HepG2 (cell line): Measurements from ENCODE around the gene GPN2. TPM values are rescaled to one million over a fixed set of nuclear protein-coding genes. Genes with fewer than 3 reads are reported as not detected.

Experiments
- CHD4 ChIP-seq: fragments of 200-600 bp; sonication (generic); IDR thresholded peaks from 2 replicates; pipeline ENCODE4 v1.7.0; 2017; ENCODE audit warnings: mild to moderate bottlenecking, low read length, borderline replicate concordance
- HNF4G ChIP-seq, 2 experiments: sonication (generic) in 1 of 2; formaldehyde crosslinking in 1 of 2; IDR thresholded peaks; 2 replicates each; pipeline versions ENCODE4 v1.4.0 to v1.6.1; 2011 to 2020; ENCODE audit warnings: borderline replicate concordance in 2 of 2, low read depth in 2 of 2, mild to moderate bottlenecking in 2 of 2, low read length in 1 of 2, missing genetic modification reagents in 1 of 2, moderate library complexity in 1 of 2
- SP5 ChIP-seq: IDR thresholded peaks from 2 replicates; pipeline ENCODE4 v1.6.1; 2016; ENCODE audit warnings: low read depth, borderline replicate concordance
- TAF1 ChIP-seq: sonication (generic); formaldehyde crosslinking; IDR thresholded peaks from 2 replicates; pipeline ENCODE4 v1.4.0; 2020; ENCODE audit warnings: missing genetic modification reagents
- ZNF260 ChIP-seq: sonication (generic); formaldehyde crosslinking; IDR thresholded peaks from 2 replicates; pipeline ENCODE4 v1.4.0; 2020; ENCODE audit warnings: missing genetic modification reagents, low read depth, mild to moderate bottlenecking, borderline replicate concordance
- ZNF274 ChIP-seq: sonication (generic); formaldehyde crosslinking; IDR thresholded peaks from 2 replicates; pipeline ENCODE4 v1.5.1; 2020; ENCODE audit warnings: mild to moderate bottlenecking, missing genetic modification reagents
- ZNF550 ChIP-seq: sonication (generic); formaldehyde crosslinking; IDR thresholded peaks from 2 replicates; pipeline ENCODE4 v1.4.0; 2020; ENCODE audit warnings: mild to moderate bottlenecking, missing genetic modification reagents, borderline replicate concordance
- ZNF781 ChIP-seq: sonication (generic); formaldehyde crosslinking; IDR thresholded peaks from 2 replicates; pipeline ENCODE4 v1.5.1; 2020; ENCODE audit warnings: borderline replicate concordance, mild to moderate bottlenecking, missing genetic modification reagents; ENCODE audit errors: not compliant biosample characterization
- polyA plus RNA-seq, 8 experiments: library from polyadenylated mRNA; depleted of rRNA in 3 of 8; stranded (reverse) in 7 of 8; unstranded in 1 of 8; fragments of >200 nt; fragmentation: Illumina TruSeq in 4 of 8; extraction: Trizol in 4 of 8; gene quantifications; 2 replicates each; pipeline versions ENCODE4 v1.2.1 to v1.2.3, GENCODE V29; 2011 to 2016; ENCODE audit warnings: low read depth in 4 of 8, missing spikeins in 1 of 8, mixed read lengths in 1 of 8; ENCODE audit not compliant: insufficient read depth in 1 of 8
- total RNA-seq, 5 experiments: library from RNA; depleted of rRNA; stranded (reverse); fragments of >200 nt; fragmentation: Illumina TruSeq; extraction: Trizol; gene quantifications; 2 replicates each; pipeline ENCODE4 v1.2.3, GENCODE V29; 2016; ENCODE audit warnings: low read depth in 1 of 5
- TF ChIP-seq, protein P1 (sequence below): sonication (generic); formaldehyde crosslinking; IDR thresholded peaks from 2 replicates; pipeline ENCODE4 v1.8.0; 2022; ENCODE audit warnings: mild to moderate bottlenecking, missing genetic modification reagents; ENCODE audit not compliant: insufficient replicate concordance
- TF ChIP-seq, protein P2 (sequence below): IDR thresholded peaks from 2 replicates; pipeline ENCODE4 v1.6.1; 2016; ENCODE audit warnings: mild to moderate bottlenecking, missing biosample characterization, missing genetic modification reagents
- TF ChIP-seq, protein P3 (sequence below): sonication (generic); formaldehyde crosslinking; IDR thresholded peaks from 2 replicates; pipeline ENCODE4 v1.9.0; 2021; ENCODE audit warnings: missing genetic modification reagents, borderline replicate concordance
- TF ChIP-seq, protein P4 (sequence below): sonication (generic); formaldehyde crosslinking; IDR thresholded peaks from 2 replicates; pipeline ENCODE4 v1.9.0; 2021; ENCODE audit warnings: missing genetic modification reagents, borderline replicate concordance
- TF ChIP-seq, protein P5 (sequence below): sonication (generic); formaldehyde crosslinking; IDR thresholded peaks from 2 replicates; pipeline ENCODE4 v1.4.0; 2020; ENCODE audit warnings: mild to moderate bottlenecking, missing genetic modification reagents
- TF ChIP-seq, protein P6 (sequence below): sonication (generic); formaldehyde crosslinking; IDR thresholded peaks from 2 replicates; pipeline ENCODE4 v1.4.0; 2020; ENCODE audit warnings: missing genetic modification reagents

Gene GPN2
- total and polyA plus RNA-seq, 2 of the 13 experiments (the other 11 are each of a cell fraction or from before 2014, with no cell fraction given), result 19.3 to 38.9 TPM

DNA sequence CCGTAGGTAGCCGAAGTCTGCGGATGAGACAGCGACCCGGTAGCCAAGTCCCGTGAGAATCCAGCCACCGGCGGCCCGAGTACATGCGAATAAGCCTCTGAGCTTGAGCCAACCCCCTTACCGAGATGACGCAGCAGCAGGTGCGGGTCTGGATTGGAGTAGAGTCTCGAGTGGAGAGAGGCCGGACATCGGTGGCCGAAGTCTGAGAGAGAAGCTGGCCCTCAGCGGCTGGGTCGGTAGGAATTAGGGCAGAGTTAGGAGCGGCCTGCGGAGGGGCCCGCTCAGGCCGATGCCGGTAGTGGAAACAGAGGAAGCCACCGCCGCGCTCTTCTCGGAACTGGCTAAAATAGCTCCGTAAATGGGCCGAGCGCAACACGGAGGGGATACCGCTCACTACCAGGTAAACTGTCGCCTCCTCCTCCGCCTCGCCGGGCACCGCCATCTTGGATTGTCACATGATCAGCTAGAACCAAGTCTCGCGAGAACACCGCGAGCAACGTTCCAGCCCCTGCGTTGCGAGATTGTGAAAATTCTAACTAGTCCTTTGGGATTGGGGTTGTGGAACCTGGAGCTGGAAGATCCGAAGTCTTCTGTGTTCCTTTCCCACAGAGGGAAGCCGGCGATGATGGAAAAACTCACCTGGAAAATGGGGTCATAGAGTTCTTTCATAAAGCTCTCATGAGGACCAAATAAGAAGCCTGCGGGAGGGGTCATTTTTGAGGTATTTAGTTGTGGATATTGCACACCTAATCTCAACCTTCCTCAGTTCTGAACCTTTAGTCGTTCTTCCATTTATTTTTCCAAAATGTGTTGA is 10.1 kb upstream of the GPN2 start, which contains the start of gene GPATCH3 (continued):
- TF ChIP-seq, protein P1, sequence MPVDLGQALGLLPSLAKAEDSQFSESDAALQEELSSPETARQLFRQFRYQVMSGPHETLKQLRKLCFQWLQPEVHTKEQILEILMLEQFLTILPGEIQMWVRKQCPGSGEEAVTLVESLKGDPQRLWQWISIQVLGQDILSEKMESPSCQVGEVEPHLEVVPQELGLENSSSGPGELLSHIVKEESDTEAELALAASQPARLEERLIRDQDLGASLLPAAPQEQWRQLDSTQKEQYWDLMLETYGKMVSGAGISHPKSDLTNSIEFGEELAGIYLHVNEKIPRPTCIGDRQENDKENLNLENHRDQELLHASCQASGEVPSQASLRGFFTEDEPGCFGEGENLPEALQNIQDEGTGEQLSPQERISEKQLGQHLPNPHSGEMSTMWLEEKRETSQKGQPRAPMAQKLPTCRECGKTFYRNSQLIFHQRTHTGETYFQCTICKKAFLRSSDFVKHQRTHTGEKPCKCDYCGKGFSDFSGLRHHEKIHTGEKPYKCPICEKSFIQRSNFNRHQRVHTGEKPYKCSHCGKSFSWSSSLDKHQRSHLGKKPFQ (CRISPR knock-in tag), result no peak
- TF ChIP-seq ZNF274 (CRISPR knock-in tag), result 0 out of 2 replicates have a peak, but pooled peaks have one; percentile 44
- TF ChIP-seq, protein P2, sequence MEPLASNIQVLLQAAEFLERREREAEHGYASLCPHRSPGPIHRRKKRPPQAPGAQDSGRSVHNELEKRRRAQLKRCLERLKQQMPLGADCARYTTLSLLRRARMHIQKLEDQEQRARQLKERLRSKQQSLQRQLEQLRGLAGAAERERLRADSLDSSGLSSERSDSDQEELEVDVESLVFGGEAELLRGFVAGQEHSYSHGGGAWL (CRISPR knock-in tag), result peak; percentile 74; the same call in 1 of the 2 replicates
- peak; percentile 98 for TF ChIP-seq TAF1
- TF ChIP-seq CHD4, result no peak
- TF ChIP-seq ZNF260, result no peak
- no peak for TF ChIP-seq HNF4G (IDR thresholded peaks at IDR 0.05; ENCODE audit: borderline replicate concordance, low read depth, low read length)
- no peak for TF ChIP-seq HNF4G (CRISPR knock-in tag; IDR thresholded peaks at IDR 0.05; ENCODE audit: borderline replicate concordance, low read depth)
- TF ChIP-seq SP5 (CRISPR knock-in tag), result no peak
- no peak for TF ChIP-seq ZNF781
- TF ChIP-seq, protein P3, sequence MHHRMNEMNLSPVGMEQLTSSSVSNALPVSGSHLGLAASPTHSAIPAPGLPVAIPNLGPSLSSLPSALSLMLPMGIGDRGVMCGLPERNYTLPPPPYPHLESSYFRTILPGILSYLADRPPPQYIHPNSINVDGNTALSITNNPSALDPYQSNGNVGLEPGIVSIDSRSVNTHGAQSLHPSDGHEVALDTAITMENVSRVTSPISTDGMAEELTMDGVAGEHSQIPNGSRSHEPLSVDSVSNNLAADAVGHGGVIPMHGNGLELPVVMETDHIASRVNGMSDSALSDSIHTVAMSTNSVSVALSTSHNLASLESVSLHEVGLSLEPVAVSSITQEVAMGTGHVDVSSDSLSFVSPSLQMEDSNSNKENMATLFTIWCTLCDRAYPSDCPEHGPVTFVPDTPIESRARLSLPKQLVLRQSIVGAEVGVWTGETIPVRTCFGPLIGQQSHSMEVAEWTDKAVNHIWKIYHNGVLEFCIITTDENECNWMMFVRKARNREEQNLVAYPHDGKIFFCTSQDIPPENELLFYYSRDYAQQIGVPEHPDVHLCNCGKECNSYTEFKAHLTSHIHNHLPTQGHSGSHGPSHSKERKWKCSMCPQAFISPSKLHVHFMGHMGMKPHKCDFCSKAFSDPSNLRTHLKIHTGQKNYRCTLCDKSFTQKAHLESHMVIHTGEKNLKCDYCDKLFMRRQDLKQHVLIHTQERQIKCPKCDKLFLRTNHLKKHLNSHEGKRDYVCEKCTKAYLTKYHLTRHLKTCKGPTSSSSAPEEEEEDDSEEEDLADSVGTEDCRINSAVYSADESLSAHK (CRISPR knock-in tag), result no peak
- TF ChIP-seq, protein P4, sequence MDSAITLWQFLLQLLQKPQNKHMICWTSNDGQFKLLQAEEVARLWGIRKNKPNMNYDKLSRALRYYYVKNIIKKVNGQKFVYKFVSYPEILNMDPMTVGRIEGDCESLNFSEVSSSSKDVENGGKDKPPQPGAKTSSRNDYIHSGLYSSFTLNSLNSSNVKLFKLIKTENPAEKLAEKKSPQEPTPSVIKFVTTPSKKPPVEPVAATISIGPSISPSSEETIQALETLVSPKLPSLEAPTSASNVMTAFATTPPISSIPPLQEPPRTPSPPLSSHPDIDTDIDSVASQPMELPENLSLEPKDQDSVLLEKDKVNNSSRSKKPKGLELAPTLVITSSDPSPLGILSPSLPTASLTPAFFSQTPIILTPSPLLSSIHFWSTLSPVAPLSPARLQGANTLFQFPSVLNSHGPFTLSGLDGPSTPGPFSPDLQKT, result no peak
- no peak for TF ChIP-seq ZNF550
- TF ChIP-seq, protein P5, sequence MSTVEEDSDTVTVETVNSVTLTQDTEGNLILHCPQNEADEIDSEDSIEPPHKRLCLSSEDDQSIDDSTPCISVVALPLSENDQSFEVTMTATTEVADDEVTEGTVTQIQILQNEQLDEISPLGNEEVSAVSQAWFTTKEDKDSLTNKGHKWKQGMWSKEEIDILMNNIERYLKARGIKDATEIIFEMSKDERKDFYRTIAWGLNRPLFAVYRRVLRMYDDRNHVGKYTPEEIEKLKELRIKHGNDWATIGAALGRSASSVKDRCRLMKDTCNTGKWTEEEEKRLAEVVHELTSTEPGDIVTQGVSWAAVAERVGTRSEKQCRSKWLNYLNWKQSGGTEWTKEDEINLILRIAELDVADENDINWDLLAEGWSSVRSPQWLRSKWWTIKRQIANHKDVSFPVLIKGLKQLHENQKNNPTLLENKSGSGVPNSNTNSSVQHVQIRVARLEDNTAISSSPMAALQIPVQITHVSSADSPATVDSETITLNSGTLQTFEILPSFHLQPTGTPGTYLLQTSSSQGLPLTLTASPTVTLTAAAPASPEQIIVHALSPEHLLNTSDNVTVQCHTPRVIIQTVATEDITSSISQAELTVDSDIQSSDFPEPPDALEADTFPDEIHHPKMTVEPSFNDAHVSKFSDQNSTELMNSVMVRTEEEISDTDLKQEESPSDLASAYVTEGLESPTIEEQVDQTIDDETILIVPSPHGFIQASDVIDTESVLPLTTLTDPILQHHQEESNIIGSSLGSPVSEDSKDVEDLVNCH (CRISPR knock-in tag), result no peak
- TF ChIP-seq, protein P6, sequence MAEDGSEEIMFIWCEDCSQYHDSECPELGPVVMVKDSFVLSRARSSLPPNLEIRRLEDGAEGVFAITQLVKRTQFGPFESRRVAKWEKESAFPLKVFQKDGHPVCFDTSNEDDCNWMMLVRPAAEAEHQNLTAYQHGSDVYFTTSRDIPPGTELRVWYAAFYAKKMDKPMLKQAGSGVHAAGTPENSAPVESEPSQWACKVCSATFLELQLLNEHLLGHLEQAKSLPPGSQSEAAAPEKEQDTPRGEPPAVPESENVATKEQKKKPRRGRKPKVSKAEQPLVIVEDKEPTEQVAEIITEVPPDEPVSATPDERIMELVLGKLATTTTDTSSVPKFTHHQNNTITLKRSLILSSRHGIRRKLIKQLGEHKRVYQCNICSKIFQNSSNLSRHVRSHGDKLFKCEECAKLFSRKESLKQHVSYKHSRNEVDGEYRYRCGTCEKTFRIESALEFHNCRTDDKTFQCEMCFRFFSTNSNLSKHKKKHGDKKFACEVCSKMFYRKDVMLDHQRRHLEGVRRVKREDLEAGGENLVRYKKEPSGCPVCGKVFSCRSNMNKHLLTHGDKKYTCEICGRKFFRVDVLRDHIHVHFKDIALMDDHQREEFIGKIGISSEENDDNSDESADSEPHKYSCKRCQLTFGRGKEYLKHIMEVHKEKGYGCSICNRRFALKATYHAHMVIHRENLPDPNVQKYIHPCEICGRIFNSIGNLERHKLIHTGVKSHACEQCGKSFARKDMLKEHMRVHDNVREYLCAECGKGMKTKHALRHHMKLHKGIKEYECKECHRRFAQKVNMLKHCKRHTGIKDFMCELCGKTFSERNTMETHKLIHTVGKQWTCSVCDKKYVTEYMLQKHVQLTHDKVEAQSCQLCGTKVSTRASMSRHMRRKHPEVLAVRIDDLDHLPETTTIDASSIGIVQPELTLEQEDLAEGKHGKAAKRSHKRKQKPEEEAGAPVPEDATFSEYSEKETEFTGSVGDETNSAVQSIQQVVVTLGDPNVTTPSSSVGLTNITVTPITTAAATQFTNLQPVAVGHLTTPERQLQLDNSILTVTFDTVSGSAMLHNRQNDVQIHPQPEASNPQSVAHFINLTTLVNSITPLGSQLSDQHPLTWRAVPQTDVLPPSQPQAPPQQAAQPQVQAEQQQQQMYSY (CRISPR knock-in tag), result 0 out of 2 replicates have a peak, but pooled peaks have one; percentile 29
